Brain microvascular endothelial cell (primary cell): ENCODE results near the gene SH3BP4.
"Not testable (repeated sequence)": the region's sequence is repeated elsewhere in the genome, so short reads cannot be mapped to it uniquely, and the experiment has no call there.

Source experiments
- DNase-seq: peaks from one replicate; pipeline ENCODE4 v3.0.0-alpha.2; 2020
- H3K27ac ChIP-seq: fragments of 250-450 bp; sonication (Bioruptor Pico); 2 replicates; pipeline ENCODE4 v1.5.1; 2020; ENCODE audit warnings: mild to moderate bottlenecking, moderate library complexity
- H3K27me3 ChIP-seq: fragments of 250-450 bp; sonication (Bioruptor Pico); replicated peaks from 2 replicates; pipeline ENCODE4 v1.5.1; 2020; ENCODE audit warnings: mild to moderate bottlenecking
- H3K36me3 ChIP-seq: fragments of 250-450 bp; sonication (Bioruptor Pico); replicated peaks from 2 replicates; pipeline ENCODE4 v1.5.1; 2020; ENCODE audit warnings: mild to moderate bottlenecking
- H3K4me3 ChIP-seq: 2 replicates; pipeline ENCODE4 v1.5.1; 2011; ENCODE audit warnings: low read depth, mild to moderate bottlenecking, control low read depth, low read length, moderate library complexity
- CTCF ChIP-seq: IDR thresholded peaks from 2 replicates; pipeline ENCODE4 v1.5.1; 2011; ENCODE audit warnings: low read depth, mild to moderate bottlenecking, moderate library complexity, low read length, control low read depth, inconsistent platforms; ENCODE audit errors: missing control alignments
- in situ Hi-C: cut with HindIII; loops from 2 replicates; pipeline ENCODE4 v1.10.0; 2017; ENCODE audit warnings: low sequenced_read_pairs, low pct_ligation_motif_present

The SH3BP4 gene

GRCh38 chr2:235010117-235010714, 58.4 kb downstream of the SH3BP4 start:
- Histone ChIP-seq H3K4me3 (no peak overlapping the region), H3K27ac (no peak overlapping the region), H3K36me3 (no peaks in the 10 kb centered on the region), H3K27me3 (no peaks in the 10 kb centered on the region)
- no peak for TF ChIP-seq CTCF
- in situ Hi-C loops: no loop called here
- DNase-seq: no peak

- H3K36me3 ChIP-seq: no peaks in the 10 kb centered on the region
- DNase-seq: no peak
- no peak overlapping the region for H3K4me3 ChIP-seq
- in situ Hi-C loops: no loop called here
- no peak overlapping the region for H3K27ac ChIP-seq
- no peaks in the 10 kb centered on the region for H3K27me3 ChIP-seq
- TF ChIP-seq CTCF: no peak
Measured at GRCh38 chr2:235011607-235011928, 59.8 kb downstream of the SH3BP4 start.

- TF ChIP-seq CTCF: no peak
Measured at GRCh38 chr2:235011929-235012631, 60.3 kb downstream of the SH3BP4 start.

GRCh38 chr2:235017441-235017840, 65.6 kb downstream of the SH3BP4 start:
- no peak for DNase-seq
- no peak overlapping the region for H3K4me3 ChIP-seq
- in situ Hi-C loops: no loop called here
- no peak for TF ChIP-seq CTCF
- no peak overlapping the region for H3K27ac ChIP-seq
- H3K27me3 ChIP-seq: no peaks in the 10 kb centered on the region
- no peaks in the 10 kb centered on the region for H3K36me3 ChIP-seq

More at GRCh38 chr2:235011929-235012631, 60.3 kb downstream of the SH3BP4 start:
- no peak for DNase-seq
- in situ Hi-C loops: no loop called here
- H3K27ac ChIP-seq: no peak overlapping the region
- H3K36me3 ChIP-seq: no peaks in the 10 kb centered on the region
- no peaks in the 10 kb centered on the region for H3K27me3 ChIP-seq
- no peak overlapping the region for H3K4me3 ChIP-seq

- H3K27ac ChIP-seq: no peak overlapping the region
- no peak for TF ChIP-seq CTCF
- in situ Hi-C loops: no loop called here
- DNase-seq: no peak
- no peak overlapping the region for H3K4me3 ChIP-seq
- no peaks in the 10 kb centered on the region for H3K36me3 ChIP-seq
- no peaks in the 10 kb centered on the region for H3K27me3 ChIP-seq
Measured at GRCh38 chr2:235018838-235019237, 67.0 kb downstream of the SH3BP4 start.

- H3K36me3 ChIP-seq, H3K4me3 ChIP-seq, H3K27me3 ChIP-seq, in situ Hi-C loops, DNase-seq, H3K27ac ChIP-seq: not testable (repeated sequence)
Measured at GRCh38 chr2:235020141-235020540, 68.3 kb downstream of the SH3BP4 start.
